Right atrium auricular region (tissue), 2 donors: ENCODE data around the gene PYGO2. TPM values are rescaled to one million over a fixed set of nuclear protein-coding genes. Genes with fewer than 3 reads are reported as not detected.

ENCODE experiments used
- DNase-seq: peaks from one replicate; pipeline ENCODE4 v3.0.0-alpha.2; 2019; ENCODE audit warnings: low spot score
- H3K27ac ChIP-seq, 2 donors: fragments of 200-600 bp; sonication (generic); 1 replicate in 1 of 2; 2 replicates in 1 of 2; pipeline ENCODE4 v1.5.1; 2016 to 2019
- H3K27me3 ChIP-seq, 2 donors: fragments of 200-600 bp; sonication (generic); one replicate each; pipeline versions ENCODE4 v1.5.1 to v1.6.0; 2017 to 2019
- H3K36me3 ChIP-seq: fragments of 200-600 bp; sonication (generic); one replicate; pipeline ENCODE4 v1.5.1; 2016
- H3K4me1 ChIP-seq, 2 donors: fragments of 200-600 bp; sonication (generic); one replicate each; pipeline versions ENCODE4 v1.5.1 to v1.6.0; 2017 to 2019
- H3K4me3 ChIP-seq, 2 donors: fragments of 200-600 bp; sonication (generic); 1 replicate in 1 of 2; 2 replicates in 1 of 2; pipeline ENCODE4 v1.5.1; 2017 to 2019; ENCODE audit warnings: mild to moderate bottlenecking in 1 of 2, moderate library complexity in 1 of 2
- H3K9me3 ChIP-seq, 2 donors: fragments of 200-600 bp; sonication (generic); one replicate each; pipeline ENCODE4 v1.5.1; 2019
- CTCF ChIP-seq, 2 donors: fragments of 200-600 bp; sonication (generic); IDR thresholded peaks; one replicate each; pipeline ENCODE4 v1.5.1; 2019; ENCODE audit warnings: antibody characterized with exemption in 2 of 2
- total RNA-seq, 2 donors: library from RNA; depleted of rRNA; stranded (reverse); fragments of >200 nt; gene quantifications; one replicate each; pipeline ENCODE4 v1.1.0, GENCODE V29; 2016

PYGO2 gene
- 10 to 100 TPM; 13.9 to 18.4 TPM for total RNA-seq

- Histone ChIP-seq H3K36me3 (peaks cover 54% of the 10 kb centered on the region), H3K4me1 (peaks cover 0 to 32% of the 10 kb centered on the region in 2 donors)
Measured at GRCh38 chr1:154961207-154962155, at the start of gene PYGO2. Gene PYGO2, minus strand, starts transcription at chr1:154961782. Its CDS starts 206 bp downstream, at chr1:154961576.

GRCh38 chr1:155011004-155011416 lies 49.4 kb upstream of the PYGO2 start:
- H3K27ac ChIP-seq = peak overlapping the region; percentile 32 to 40

More at GRCh38 chr1:154961207-154962155, at the start of gene PYGO2:
- TF ChIP-seq CTCF (IDR thresholded peaks at IDR 0.05) = peak; percentile 66 to 79
- Histone ChIP-seq H3K9me3 (no peaks in the 10 kb centered on the region), H3K27ac (peak within 1 kb of the TSS; percentile 97 to 98), H3K27me3 (no peaks in the 10 kb centered on the region), H3K4me3 (peak within 1 kb of the TSS; percentile 81 to 94)
- DNase-seq = no peak

GRCh38 chr1:155010211-155010918 lies 48.8 kb upstream of the PYGO2 start:
- TF ChIP-seq CTCF (IDR thresholded peaks at IDR 0.05) = no peak
- Histone ChIP-seq H3K27me3 (no peaks in the 10 kb centered on the region), H3K27ac (peak overlapping the region; percentile 32 to 99), H3K4me3 (no peak overlapping the region), H3K4me1 (peaks cover 0 to 82% of the 10 kb centered on the region in 2 donors), H3K36me3 (peaks cover 16% of the 10 kb centered on the region), H3K9me3 (no peaks in the 10 kb centered on the region)
- DNase-seq = no peak

More at GRCh38 chr1:155011004-155011416, 49.4 kb upstream of the PYGO2 start:
- no peak for DNase-seq
- Histone ChIP-seq H3K4me3 (no peak overlapping the region), H3K36me3 (peaks cover 20% of the 10 kb centered on the region), H3K4me1 (peaks cover 0 to 75% of the 10 kb centered on the region in 2 donors), H3K9me3 (no peaks in the 10 kb centered on the region), H3K27me3 (no peaks in the 10 kb centered on the region)
- no peak for TF ChIP-seq CTCF (IDR thresholded peaks at IDR 0.05)

GRCh38 chr1:155009742-155010141 lies 48.2 kb upstream of the PYGO2 start:
- H3K27me3 ChIP-seq = no peaks in the 10 kb centered on the region
- H3K27ac ChIP-seq = peak overlapping the region in 1 of 2 donors; percentile 99
- no peaks in the 10 kb centered on the region for H3K9me3 ChIP-seq
- peaks cover 0 to 88% of the 10 kb centered on the region in 2 donors for H3K4me1 ChIP-seq
- no peak for DNase-seq
- peak overlapping the region in 1 of 2 donors; percentile 20 for H3K4me3 ChIP-seq
- H3K36me3 ChIP-seq = peaks cover 10% of the 10 kb centered on the region
- no peak for TF ChIP-seq CTCF (IDR thresholded peaks at IDR 0.05)

GRCh38 chr1:155009221-155009711 lies 47.7 kb upstream of the PYGO2 start:
- Histone ChIP-seq H3K27me3 (no peaks in the 10 kb centered on the region), H3K36me3 (peaks cover 5% of the 10 kb centered on the region), H3K9me3 (no peaks in the 10 kb centered on the region), H3K27ac (peak overlapping the region in 1 of 2 donors; percentile 99), H3K4me3 (peak overlapping the region; percentile 20 to 21), H3K4me1 (peaks cover 0 to 93% of the 10 kb centered on the region in 2 donors)
- TF ChIP-seq CTCF (IDR thresholded peaks at IDR 0.05) = no peak
- DNase-seq = no peak
